LNCAP (cell line): ENCODE results near the gene PTPRN2.

Experiments used
- CTCF ChIP-seq: fragments of 450-650 bp; IDR thresholded peaks from 2 replicates; pipeline ENCODE4 v1.5.1; 2017; ENCODE audit warnings: mild to moderate bottlenecking

Gene PTPRN2

DNA sequence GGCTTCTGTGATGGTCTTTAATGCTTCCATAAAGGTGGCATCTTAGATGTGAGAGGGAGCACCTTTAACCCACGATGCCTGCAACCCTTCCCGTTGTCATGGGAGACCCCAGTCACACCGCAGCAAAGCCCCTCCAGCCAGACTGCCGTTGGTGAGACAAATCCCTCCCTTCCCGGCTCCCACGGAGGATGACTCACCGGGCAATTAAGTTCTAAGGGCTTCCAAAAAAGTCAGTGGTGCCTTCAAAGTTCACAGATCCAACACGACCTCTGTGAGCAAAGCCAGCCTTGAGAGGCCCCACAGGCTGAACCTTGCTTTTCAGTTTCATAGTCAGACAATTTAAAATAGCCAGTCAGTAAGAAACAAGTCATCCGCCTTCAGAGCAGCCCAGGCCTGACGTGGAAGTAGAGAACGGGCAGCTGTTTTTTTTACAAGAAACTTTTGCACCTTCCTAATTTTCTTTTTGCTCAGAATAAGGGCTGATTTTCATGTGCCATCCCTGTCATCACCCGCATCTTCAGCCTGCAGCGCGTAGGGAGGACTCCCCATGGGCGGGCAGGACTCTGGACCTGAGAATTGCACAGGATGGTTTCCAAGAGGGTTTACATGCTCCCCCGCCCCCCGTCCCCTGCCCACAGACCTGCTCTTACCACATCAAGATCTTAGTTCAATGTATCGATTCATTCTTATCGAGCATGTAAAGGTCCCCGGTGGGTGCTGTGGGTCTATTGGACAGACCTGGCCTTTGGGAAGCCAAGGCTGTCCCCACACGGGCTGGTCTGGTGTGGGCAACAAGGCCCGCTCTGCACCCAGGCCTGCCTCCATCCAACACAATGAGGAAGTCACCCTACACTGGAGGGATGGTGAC, 916.9 kb downstream of the PTPRN2 start:
- no peak for TF ChIP-seq CTCF

GRCh38 chr7:157669768-157670351, 917.8 kb downstream of the PTPRN2 start:
- TF ChIP-seq CTCF: no peak

DNA sequence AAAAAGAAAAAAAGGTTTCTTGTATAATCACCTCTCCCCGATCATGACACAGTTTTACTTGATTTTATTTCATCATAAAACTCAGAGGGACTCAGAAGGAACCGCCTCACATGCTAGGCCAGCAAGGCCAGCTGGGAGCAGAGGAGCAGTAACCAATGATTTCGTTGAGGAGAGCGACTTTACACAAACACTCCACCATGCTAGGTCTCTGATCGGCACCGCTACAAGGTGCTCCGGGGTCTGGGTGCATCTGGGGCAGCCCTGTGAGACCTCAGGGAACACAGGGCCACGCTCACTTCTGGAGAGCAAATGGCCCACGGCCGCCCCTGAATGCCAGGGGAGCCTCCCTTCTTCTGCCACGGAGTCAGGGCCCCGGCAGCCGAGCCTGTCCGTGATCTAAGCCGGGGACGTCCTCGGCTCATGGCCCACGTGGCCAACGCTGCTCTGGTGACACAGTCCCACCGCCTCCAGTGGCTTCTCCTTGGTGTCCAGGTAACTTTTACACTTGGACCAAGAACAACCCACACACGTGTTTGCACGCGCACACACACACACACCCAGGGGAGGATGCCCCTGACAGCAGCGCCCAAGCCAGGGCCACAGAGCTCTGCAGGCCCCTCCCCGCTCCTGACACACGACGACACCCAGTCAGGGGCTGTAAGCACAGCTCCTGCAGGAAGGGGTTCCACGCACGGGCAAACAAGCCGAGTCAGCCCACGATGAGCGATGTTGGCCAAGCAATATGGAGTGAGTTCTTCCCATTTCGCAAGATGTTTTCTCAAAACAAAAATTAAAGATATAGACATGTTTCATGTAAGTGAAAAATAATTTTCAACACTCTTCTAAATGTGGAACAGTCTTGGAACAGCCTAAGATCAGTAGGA, 918.5 kb downstream of the PTPRN2 start:
- no peak for TF ChIP-seq CTCF

- no peak for TF ChIP-seq CTCF
Measured at GRCh38 chr7:157668221-157668883, 919.3 kb downstream of the PTPRN2 start.

- TF ChIP-seq CTCF: no peak
Measured at GRCh38 chr7:157667731-157668130, 919.9 kb downstream of the PTPRN2 start.

DNA sequence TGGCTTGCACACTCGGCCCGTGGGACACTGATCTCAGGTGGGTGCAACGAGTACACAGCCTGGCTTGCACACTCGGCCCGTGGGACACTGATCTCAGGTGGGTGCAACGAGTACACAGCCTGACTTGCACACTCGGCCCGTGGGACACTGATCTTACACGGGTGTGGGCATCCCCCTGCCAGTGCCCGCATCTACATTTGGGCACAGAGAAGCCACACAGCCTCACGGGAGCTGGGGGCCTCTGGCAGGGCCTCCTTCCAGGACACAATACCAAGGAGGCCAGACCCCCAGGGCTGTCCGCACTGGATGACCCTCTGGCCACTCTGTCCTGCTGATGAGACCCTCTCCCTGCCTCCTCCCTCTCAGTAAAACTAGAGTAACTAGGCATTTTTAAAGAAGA, 920.4 kb downstream of the PTPRN2 start:
- TF ChIP-seq CTCF: no peak

DNA sequence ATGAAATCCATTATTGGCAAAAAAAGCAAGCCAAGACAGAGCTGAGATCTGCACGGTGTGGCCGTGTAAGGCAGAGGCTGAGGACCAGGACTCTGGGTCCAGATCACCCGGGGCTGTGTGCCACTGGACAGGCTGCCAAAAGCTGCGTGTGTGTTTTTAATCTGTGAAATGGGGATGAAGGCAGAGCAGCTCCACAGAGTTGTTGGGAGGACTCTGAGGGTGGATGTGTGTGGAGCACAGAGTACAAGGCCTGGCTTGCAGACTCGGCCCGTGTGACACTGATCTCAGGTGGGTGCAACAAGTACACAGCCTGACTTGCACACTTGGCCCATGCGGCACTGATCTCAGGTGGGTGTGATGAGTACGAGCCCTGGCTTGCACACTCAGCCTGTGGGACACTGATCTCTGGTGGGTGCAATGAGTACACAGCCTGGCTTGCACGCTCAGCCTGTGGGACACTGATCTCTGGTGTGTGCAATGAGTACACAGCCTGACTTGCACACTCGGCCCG, 921.0 kb downstream of the PTPRN2 start:
- no peak for TF ChIP-seq CTCF
